Measurements from ENCODE around the gene FGF11. TPM values are rescaled to one million over a fixed set of nuclear protein-coding genes. Genes with fewer than 3 reads are reported as not detected.

Gene FGF11
- 9.8 TPM for total RNA-seq
- long read RNA-seq, transcript FGF11-201 (5 exons, 3,063 nt): major isoform, 11 of 31 reads
- long read RNA-seq, transcript FGF11-204 (5 exons, 928 nt): minor isoform, 10 of 31 reads
- long read RNA-seq, partial matches to known transcripts: 9 of 31 reads
- long read RNA-seq, other reads (novel, unspliced or antisense): 1 of 31 reads

- intact Hi-C loops (cut with DNase I): loop anchor here (5.0 to 10.0 kb wide), 3 partner anchors 43 to 143 kb away; partner anchors contain the start of genes KCTD11, MPDU1, POLR2A and SLC35G6
- DNase-seq: no peak
- ATAC-seq (ENCODE audit: poor library complexity): no peak
Observed at GRCh38 chr17:7439462-7440112, at the start of gene FGF11. Gene FGF11 (plus strand): TSS chr17:7439512. CDS start chr17:7439621, 109 bp downstream.

GRCh38 chr17:7389924-7390910, 49.1 kb upstream of the FGF11 start:
- intact Hi-C loops (cut with DNase I): loop anchor here (5.0 kb wide), 1 partner anchor 33 kb away; the partner anchor contains the start of gene TMEM95
- DNase-seq (no peak), ATAC-seq (ENCODE audit: poor library complexity) (no peak)

GRCh38 chr17:7391307-7391706, 48.0 kb upstream of the FGF11 start:
- ATAC-seq (ENCODE audit: poor library complexity) (no peak), DNase-seq (no peak)
- intact Hi-C loops (cut with DNase I): loop anchor here (5.0 kb wide), 1 partner anchor 34 kb away; the partner anchor contains the start of gene TMEM95

- intact Hi-C loops (cut with DNase I): loop anchor here (5.0 kb wide), 1 partner anchor 36 kb away; the partner anchor contains the start of gene TMEM95
- DNase-seq (no peak), ATAC-seq (ENCODE audit: poor library complexity) (no peak)
Observed at GRCh38 chr17:7392696-7393612, 46.4 kb upstream of the FGF11 start.

GRCh38 chr17:7393613-7394451, 45.5 kb upstream of the FGF11 start:
- peak; percentile 20 for ATAC-seq (ENCODE audit: poor library complexity)
- no peak for DNase-seq
- intact Hi-C loops (cut with DNase I): loop anchor here (5.0 kb wide), 1 partner anchor 37 kb away; the partner anchor contains the start of gene TMEM95

- DNase-seq (peak; percentile 95), ATAC-seq (ENCODE audit: poor library complexity) (peak; percentile 95)
- intact Hi-C loops (cut with DNase I): loop anchor here (5.0 kb wide), 1 partner anchor 37 kb away; the partner anchor contains the start of gene TMEM95
Observed at GRCh38 chr17:7394452-7395191, 44.7 kb upstream of the FGF11 start, which contains the start of gene PLSCR3. Gene PLSCR3 (minus strand): TSS chr17:7394525. CDS start chr17:7394110, 415 bp downstream.

- DNase-seq: no peak
- ATAC-seq (ENCODE audit: poor library complexity): no peak
- intact Hi-C loops (cut with DNase I): no loop called here
Observed at GRCh38 chr17:7396147-7396546, 43.2 kb upstream of the FGF11 start.

GRCh38 chr17:7398612-7399011, 40.7 kb upstream of the FGF11 start:
- intact Hi-C loops (cut with DNase I): no loop called here
- DNase-seq (no peak), ATAC-seq (ENCODE audit: poor library complexity) (no peak)

- intact Hi-C loops (cut with DNase I): no loop called here
- peak; percentile 24 for ATAC-seq (ENCODE audit: poor library complexity)
- DNase-seq: peak; percentile 83
Observed at GRCh38 chr17:7403043-7403726, 36.1 kb upstream of the FGF11 start.

- DNase-seq (no peak), ATAC-seq (ENCODE audit: poor library complexity) (peak; percentile 61)
- intact Hi-C loops (cut with DNase I): no loop called here
Observed at GRCh38 chr17:7403727-7403976, 35.7 kb upstream of the FGF11 start.

GRCh38 chr17:7403977-7404736, 35.2 kb upstream of the FGF11 start, which contains the start of gene TMEM256:
Gene TMEM256 (minus strand): TSS chr17:7404097. CDS start chr17:7404084, 13 bp downstream.
- ATAC-seq (ENCODE audit: poor library complexity) (peak; percentile 93), DNase-seq (peak; percentile 99)
- intact Hi-C loops (cut with DNase I): no loop called here

GRCh38 chr17:7404737-7405349, 34.5 kb upstream of the FGF11 start:
- peak; percentile 83 for DNase-seq
- intact Hi-C loops (cut with DNase I): no loop called here
- ATAC-seq (ENCODE audit: poor library complexity): peak; percentile 52

GRCh38 chr17:7405350-7406234, 33.7 kb upstream of the FGF11 start:
- no peak for ATAC-seq (ENCODE audit: poor library complexity)
- intact Hi-C loops (cut with DNase I): no loop called here
- DNase-seq: no peak
